H1 (cell line): ENCODE data around the gene SLC7A10. TPM values are rescaled to one million over a fixed set of nuclear protein-coding genes. Genes with fewer than 3 reads are reported as not detected.
A peak's percentile ranks its signal among the peaks of the same experiment; 100 is the strongest.

Experiments
- E2F6 ChIP-seq: IDR thresholded peaks from 2 replicates; pipeline ENCODE4 v1.6.1; 2012; ENCODE audit warnings: inconsistent platforms
- POU5F1 ChIP-seq: IDR thresholded peaks from 2 replicates; pipeline ENCODE4 v1.6.1; 2011; ENCODE audit warnings: low read depth, mild to moderate bottlenecking, low read length, moderate library complexity
- SUZ12 ChIP-seq: fragments of 200-600 bp; sonication (generic); IDR thresholded peaks from 2 replicates; pipeline ENCODE4 v1.6.1; 2012; ENCODE audit warnings: mild to moderate bottlenecking, inconsistent platforms, low read length, moderate library complexity, mixed read lengths
- polyA plus RNA-seq, 7 experiments: library from polyadenylated mRNA; depleted of rRNA in 3 of 7; stranded (reverse) in 5 of 7; unstranded in 2 of 7; fragments of >200 nt in 5 of 7; fragments of 200-250 nt in 2 of 7; gene quantifications; 1 replicate in 5 of 7; 2 replicates in 1 of 7; 4 replicates in 1 of 7; pipeline versions ENCODE4 v1.2.1 to v1.2.3, GENCODE V29; 2011 to 2013; ENCODE audit warnings: missing spikeins in 2 of 7, mixed read lengths in 2 of 7
- total RNA-seq: library from RNA; stranded (reverse); fragmentation: NEBNext Ultra II Directional; extraction: Animal tissue kit (Norgen Biotek cat#: 25700); gene quantifications from 2 replicates; pipeline ENCODE4 v1.2.1, GENCODE V29; 2021

Gene SLC7A10
- total and polyA plus RNA-seq, 2 of the 8 experiments (the other 6 are each of a cell fraction or from before 2014, with no cell fraction given) = 3.7 to 7.1 TPM

- TF ChIP-seq E2F6 (peak; percentile 28; the same call in 1 of the 2 replicates), POU5F1 (no peak), SUZ12 (peak; percentile 26)
Measured at GRCh38 chr19:33225458-33225926, at the start of gene SLC7A10 (continued).
